Pancreas (tissue), 10 donors: ENCODE measurements around the gene TLX3. TPM values are rescaled to one million over a fixed set of nuclear protein-coding genes. Genes with fewer than 3 reads are reported as not detected.

ENCODE experiments used
- ATAC-seq, 4 donors: fragments of 200-7000 bp; cut with Tn5 transposase; one replicate each; pipeline versions ENCODE4 v1.8.0 to v1.9.1; 2020; ENCODE audit warnings: mild to moderate bottlenecking in 4 of 4, moderate library complexity in 4 of 4
- DNase-seq, 6 donors: peaks; one replicate each; pipeline ENCODE4 v3.0.0-alpha.2; 2020
- FAIRE-seq: peaks from 2 replicates; lab custom pipeline; 2012; peaks lifted over from hg19 to GRCh38; lab: Jason Lieb, UNC
- H3K27ac ChIP-seq, 4 donors: fragments of 200-600 bp; sonication (generic); 1 replicate in 3 of 4; 2 replicates in 1 of 4; pipeline versions ENCODE4 v1.5.0 to v1.8.0; 2020
- H3K27me3 ChIP-seq, 4 donors: fragments of 200-600 bp; one replicate each; pipeline ENCODE4 v1.8.0; 2021
- H3K36me3 ChIP-seq, 3 donors: fragments of 200-600 bp; sonication (generic) in 1 of 3; one replicate each; pipeline versions ENCODE4 v1.5.0 to v1.8.0; 2020 to 2021
- H3K4me1 ChIP-seq, 3 donors: fragments of 200-600 bp; one replicate each; pipeline ENCODE4 v1.8.0; 2021
- H3K4me3 ChIP-seq, 4 donors: fragments of 200-600 bp; sonication (generic) in 2 of 4; one replicate each; pipeline versions ENCODE4 v1.5.0 to v1.8.0; 2020 to 2021
- H3K9me3 ChIP-seq, 4 donors: fragments of 200-600 bp; one replicate each; pipeline ENCODE4 v1.8.0; 2021
- CTCF ChIP-seq, 4 donors: fragments of 200-600 bp; sonication (generic) in 3 of 4; IDR thresholded peaks; one replicate each; pipeline versions ENCODE4 v1.5.0 to v1.8.0; 2021; ENCODE audit warnings: antibody characterized with exemption in 4 of 4
- WGBS, 2 donors: extraction: QIAGEN DNeasy Blood & Tissue Kit; methylation state at CpG; one replicate each; pipeline ENCODE4 v1.1.7; 2013; 5-methylcytosine and 5-hydroxymethylcytosine counted together
- intact Hi-C, 3 donors: fragments of 100-400 bp; cut with DNase I; formaldehyde crosslinking; loops; one replicate each; pipeline versions ENCODE4 v1.11.1 to v1.14.2; 2022
- polyA plus RNA-seq, 2 donors: library from polyadenylated mRNA; stranded (reverse); fragments of 200-250 nt; gene quantifications; one replicate each; pipeline ENCODE4 v1.2.3, GENCODE V29; 2013
- total RNA-seq, 6 donors: library from RNA; stranded (reverse); fragmentation: NEBNext Ultra II Directional in 4 of 6; extraction: Animal tissue kit (Norgen Biotek cat#: 25700) in 4 of 6; gene quantifications; one replicate each; pipeline versions ENCODE4 v1.2.1 to v1.2.4, GENCODE V29; 2021 to 2023
- donor health status: healthy with polysubstance abuse.
- donor health status: DM: no; HTN: no; CAD: no; lungs with moderate emphysema.
- donor health status: DM: no; HTN: no; CAD: no.
- donor health status: control.
- donor health status: control.
- donor health status: Bipolar disorder and iron deficiency.
- donor health status: DM: yes; HTN: yes; CAD: no.
- donor health status: DM: no; HTN: no; CAD: no.
- donor health status: DM: no; HTN: no; CAD: no.
- donor health status: DM: yes; HTN: yes; CAD: no.

Gene TLX3
- total and polyA plus RNA-seq, 8 donors: not detected

DNA sequence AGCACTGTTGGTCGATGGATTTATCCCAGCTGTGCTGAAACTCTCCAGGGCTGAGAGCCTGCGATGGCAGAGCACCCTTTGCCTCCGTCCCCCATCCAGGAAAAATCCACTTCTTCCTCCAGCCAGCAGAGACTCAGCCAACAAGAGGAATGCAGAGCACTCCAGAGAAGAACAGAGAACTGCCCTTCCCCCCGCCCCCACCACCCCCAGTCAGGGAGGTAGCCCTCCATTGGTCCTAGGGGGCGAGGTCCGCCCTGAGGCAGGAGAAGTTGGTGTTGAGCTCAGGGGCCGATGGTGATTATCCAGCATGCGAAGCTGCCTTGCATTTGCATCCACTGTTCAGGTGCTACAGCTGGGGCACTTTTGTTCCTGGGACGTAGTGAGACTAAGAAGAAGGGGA lies 9.0 kb downstream of the TLX3 start:
- Histone ChIP-seq H3K9me3 (no peaks in the 10 kb centered on the region), H3K4me1 (peaks cover 6 to 20% (median 8%) of the 10 kb centered on the region in 3 donors), H3K27me3 (peaks cover 0 to 53% (median 16%) of the 10 kb centered on the region in 4 donors), H3K36me3 (no peaks in the 10 kb centered on the region), H3K27ac (no peak overlapping the region), H3K4me3 (no peak overlapping the region)
- ATAC-seq: no peak
- intact Hi-C loops: no loop called here
- DNase-seq: no peak
- 6 to 14% methylated on average over 9 of the region's 9 CpGs for WGBS, 2 donors
- TF ChIP-seq CTCF (IDR thresholded peaks at IDR 0.05): no peak
- FAIRE-seq: no peak

- Histone ChIP-seq H3K27me3 (peaks cover 0 to 46% (median 1%) of the 10 kb centered on the region in 4 donors), H3K4me3 (no peak overlapping the region), H3K36me3 (no peaks in the 10 kb centered on the region), H3K4me1 (peaks cover under 1 to 7% (median 5%) of the 10 kb centered on the region in 3 donors), H3K27ac (no peak overlapping the region), H3K9me3 (no peaks in the 10 kb centered on the region)
- 67 to 78% methylated on average over 7 of the region's 7 CpGs for WGBS, 2 donors
- ATAC-seq (no peak), FAIRE-seq (no peak), DNase-seq (no peak)
- TF ChIP-seq CTCF (IDR thresholded peaks at IDR 0.05): no peak
- intact Hi-C loops: no loop called here
Observed at GRCh38 chr5:171321447-171321846, 12.4 kb downstream of the TLX3 start.

- 85 to 87% methylated on average over 5 of the region's 5 CpGs for WGBS, 2 donors
- Histone ChIP-seq H3K4me3 (no peak overlapping the region), H3K9me3 (no peaks in the 10 kb centered on the region), H3K36me3 (no peaks in the 10 kb centered on the region), H3K4me1 (no peaks in the 10 kb centered on the region), H3K27me3 (peaks cover 0 to 45% (median 1%) of the 10 kb centered on the region in 4 donors), H3K27ac (no peak overlapping the region)
- TF ChIP-seq CTCF (IDR thresholded peaks at IDR 0.05): no peak
- DNase-seq (no peak), ATAC-seq (no peak), FAIRE-seq (no peak)
- intact Hi-C loops: no loop called here
Observed at GRCh38 chr5:171322527-171322926, 13.5 kb downstream of the TLX3 start.

DNA sequence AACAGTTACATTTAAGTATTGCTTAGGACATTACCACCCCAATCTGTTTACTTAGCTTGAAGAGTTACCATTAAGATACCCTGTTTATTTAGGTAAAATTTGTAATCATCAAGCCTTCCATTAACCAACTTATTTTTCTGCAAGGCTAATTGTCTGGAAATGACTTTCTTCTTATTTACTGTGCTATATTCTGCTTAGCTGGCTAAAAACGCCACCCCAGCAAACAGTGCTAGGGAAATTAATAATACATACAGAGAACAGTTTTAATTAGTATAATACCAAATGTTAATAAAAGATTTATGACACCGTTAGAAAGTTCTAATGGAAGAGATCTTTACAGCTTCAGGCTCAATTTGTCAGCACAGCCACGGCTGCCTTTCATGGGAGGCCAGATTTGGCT lies 14.0 kb downstream of the TLX3 start:
- ATAC-seq (no peak), DNase-seq (no peak), FAIRE-seq (no peak)
- no peaks in the 10 kb centered on the region for H3K36me3 ChIP-seq
- peaks cover 0 to 41% (median under 1%) of the 10 kb centered on the region in 4 donors for H3K27me3 ChIP-seq
- H3K27ac ChIP-seq: no peak overlapping the region
- H3K9me3 ChIP-seq: no peaks in the 10 kb centered on the region
- 59 to 76% methylated on average over 3 of the region's 3 CpGs for WGBS, 2 donors
- intact Hi-C loops: no loop called here
- no peak for TF ChIP-seq CTCF (IDR thresholded peaks at IDR 0.05)
- H3K4me1 ChIP-seq: no peaks in the 10 kb centered on the region
- no peak overlapping the region for H3K4me3 ChIP-seq

DNA sequence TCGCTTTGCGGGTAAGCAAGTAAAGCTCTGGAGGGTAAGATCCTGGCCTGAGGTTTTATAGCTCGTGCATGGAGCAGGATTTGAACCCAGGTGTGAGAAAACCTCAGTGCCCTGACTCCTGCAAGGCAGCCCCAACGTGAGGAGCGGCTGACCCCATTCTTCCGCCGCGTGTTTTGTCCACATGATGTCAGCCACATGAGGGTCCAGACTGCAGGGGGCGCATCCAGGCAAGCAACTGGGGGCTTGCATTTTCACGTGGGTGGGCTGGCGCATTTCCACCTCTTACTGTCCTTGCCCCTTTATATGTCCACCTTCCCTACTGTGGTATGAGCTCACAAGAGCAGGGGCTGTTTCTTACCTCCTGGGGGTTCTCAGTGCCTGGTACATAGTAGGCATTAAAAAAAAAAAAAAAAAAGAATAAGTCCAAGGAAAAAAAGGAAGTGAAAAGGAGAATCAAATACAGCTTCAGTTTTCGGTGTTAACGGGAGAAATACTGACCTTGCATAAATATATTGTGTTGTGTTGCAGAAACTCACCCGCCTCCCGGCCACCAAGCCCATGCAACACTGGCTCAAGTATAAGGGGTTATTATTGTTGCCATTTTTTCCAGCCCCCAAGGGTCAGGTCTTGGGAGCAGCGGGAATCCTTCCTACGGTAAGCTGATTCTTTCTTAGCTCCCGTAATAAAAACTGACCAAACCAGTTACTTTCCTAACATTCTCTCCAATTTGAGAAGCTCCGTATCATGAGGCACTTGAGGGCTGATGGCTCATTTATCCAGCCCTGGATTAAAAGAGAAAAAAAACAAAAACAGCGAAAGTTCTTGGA lies 15.0 kb downstream of the TLX3 start:
- Histone ChIP-seq H3K4me3 (no peak overlapping the region), H3K36me3 (no peaks in the 10 kb centered on the region), H3K27ac (no peak overlapping the region), H3K27me3 (peaks cover 0 to 39% (median 0%) of the 10 kb centered on the region in 4 donors), H3K4me1 (no peaks in the 10 kb centered on the region), H3K9me3 (no peaks in the 10 kb centered on the region)
- DNase-seq: no peak
- intact Hi-C loops: no loop called here
- TF ChIP-seq CTCF (IDR thresholded peaks at IDR 0.05): no peak
- no peak for ATAC-seq
- FAIRE-seq: no peak
- WGBS, 2 donors: 33 to 35% methylated on average over 20 of the region's 20 CpGs
